ENCODE data around the gene C11orf86. TPM values are rescaled to one million over a fixed set of nuclear protein-coding genes. Genes with fewer than 3 reads are reported as not detected.

Gene C11orf86
- total and polyA plus RNA-seq, 2 experiments from 2014 or later, result 0.21 to 0.74 TPM

GRCh38 chr11:66938582-66939135 lies 36.4 kb upstream of the C11orf86 start:
- Mint-ChIP-seq H3K4me3 (no peak overlapping the region), H3K36me3 (ENCODE audit: low read depth) (peaks cover 4% of the 10 kb centered on the region; the same call in 1 of the 3 replicates), H3K4me1 (peaks cover 3% of the 10 kb centered on the region; the same call in 2 of the 3 replicates), H3K27ac (no peak overlapping the region), H3K9me3 (no peaks in the 10 kb centered on the region), H3K27me3 (ENCODE audit: insufficient read depth, low read depth, poor library complexity) (peaks cover 4% of the 10 kb centered on the region)
- H3K4me3 ChIP-seq, result no peak overlapping the region
- no peaks in the 10 kb centered on the region for H3K36me3 ChIP-seq (ENCODE audit: insufficient read depth)
- no peak for DNase-seq (ENCODE audit: low spot score)
- ATAC-seq, result no peak
- no peaks in the 10 kb centered on the region for H3K9me2 ChIP-seq (ENCODE audit: insufficient read depth)
- no peak overlapping the region for H3K27ac ChIP-seq (ENCODE audit: low read depth)
- no peaks in the 10 kb centered on the region for H4K20me1 ChIP-seq (replicated peaks; ENCODE audit: insufficient read depth)
- H3K4me1 ChIP-seq (ENCODE audit: insufficient read depth), result no peaks in the 10 kb centered on the region
- H2AFZ ChIP-seq, result no peak overlapping the region
- no peak overlapping the region for H3K4me2 ChIP-seq
- no peaks in the 10 kb centered on the region for H3F3A ChIP-seq (replicated peaks; ENCODE audit: low read depth)
- no peak for TF ChIP-seq CTCF (conservative IDR thresholded peaks at IDR 0.05; ENCODE audit: low read depth in 2 of 2)
- no peaks in the 10 kb centered on the region for H3K27me3 ChIP-seq (ENCODE audit: insufficient read depth)
- no peaks in the 10 kb centered on the region for H3K79me2 ChIP-seq (replicated peaks; ENCODE audit: insufficient read depth)

GRCh38 chr11:66950112-66950535 lies 25.0 kb upstream of the C11orf86 start:
- H3K4me3 Mint-ChIP-seq, result no peak overlapping the region
- Histone ChIP-seq H3K9me2 (ENCODE audit: insufficient read depth) (no peaks in the 10 kb centered on the region), H3K27ac (ENCODE audit: low read depth) (peak overlapping the region; percentile 30; the same call in 1 of the 2 replicates), H3K36me3 (ENCODE audit: insufficient read depth) (no peaks in the 10 kb centered on the region), H3F3A (replicated peaks; ENCODE audit: low read depth) (no peaks in the 10 kb centered on the region), H4K20me1 (replicated peaks; ENCODE audit: insufficient read depth) (no peaks in the 10 kb centered on the region), H3K4me3 (no peak overlapping the region), H3K79me2 (replicated peaks; ENCODE audit: insufficient read depth) (0 out of 2 replicates have a peak, but pooled peaks cover 1% of the 10 kb centered on the region), H3K4me2 (no peak overlapping the region), H2AFZ (no peak overlapping the region), H3K27me3 (ENCODE audit: insufficient read depth) (no peaks in the 10 kb centered on the region), H3K4me1 (ENCODE audit: insufficient read depth) (peaks cover 3% of the 10 kb centered on the region; the same call in 1 of the 2 replicates)
- 0 out of 2 replicates have a peak, but pooled peaks have one; percentile 10 for TF ChIP-seq CREB1 (CRISPR knock-in tag; IDR thresholded peaks at IDR 0.05; ENCODE audit: low read depth)
- TF ChIP-seq ZNF114 (CRISPR knock-in tag; IDR thresholded peaks at IDR 0.05), result no peak
- DNase-seq (ENCODE audit: low spot score) (peak; percentile 35), ATAC-seq (peak; percentile 39)
- peaks cover 4% of the 10 kb centered on the region for H3K27me3 Mint-ChIP-seq (ENCODE audit: insufficient read depth, low read depth, poor library complexity)
- H3K27ac Mint-ChIP-seq, result peak overlapping the region; percentile 87
- H3K4me1 Mint-ChIP-seq, result peaks cover 18% of the 10 kb centered on the region
- peaks cover 2% of the 10 kb centered on the region; the same call in 2 of the 3 replicates for H3K36me3 Mint-ChIP-seq (ENCODE audit: low read depth)
- H3K9me3 Mint-ChIP-seq, result no peaks in the 10 kb centered on the region

GRCh38 chr11:66951135-66951534 lies 24.0 kb upstream of the C11orf86 start:
- Mint-ChIP-seq H3K27me3 (ENCODE audit: insufficient read depth, low read depth, poor library complexity) (peaks cover 2% of the 10 kb centered on the region), H3K4me3 (no peak overlapping the region), H3K36me3 (ENCODE audit: low read depth) (peaks cover under 1% of the 10 kb centered on the region; the same call in 2 of the 3 replicates), H3K27ac (no peak overlapping the region; the same call in 1 of the 2 replicates), H3K9me3 (no peaks in the 10 kb centered on the region), H3K4me1 (peaks cover 21% of the 10 kb centered on the region)
- Histone ChIP-seq H3K4me3 (no peak overlapping the region), H3F3A (replicated peaks; ENCODE audit: low read depth) (no peaks in the 10 kb centered on the region), H4K20me1 (replicated peaks; ENCODE audit: insufficient read depth) (no peaks in the 10 kb centered on the region), H3K27ac (ENCODE audit: low read depth) (peak overlapping the region; percentile 45; the same call in 1 of the 2 replicates), H2AFZ (no peak overlapping the region), H3K9me2 (ENCODE audit: insufficient read depth) (no peaks in the 10 kb centered on the region), H3K4me1 (ENCODE audit: insufficient read depth) (peaks cover 3% of the 10 kb centered on the region; the same call in 1 of the 2 replicates), H3K27me3 (ENCODE audit: insufficient read depth) (no peaks in the 10 kb centered on the region), H3K79me2 (replicated peaks; ENCODE audit: insufficient read depth) (0 out of 2 replicates have a peak, but pooled peaks cover 4% of the 10 kb centered on the region), H3K36me3 (ENCODE audit: insufficient read depth) (no peaks in the 10 kb centered on the region), H3K4me2 (no peak overlapping the region)
- TF ChIP-seq JUNB (IDR thresholded peaks at IDR 0.05; ENCODE audit: unreplicated experiment), result no peak
- TF ChIP-seq CTCF (conservative IDR thresholded peaks at IDR 0.05; ENCODE audit: low read depth in 2 of 2), result peak; percentile 29 to 47; a peak in 3 of 4 replicates
- peak; percentile 82 for ATAC-seq
- DNase-seq (ENCODE audit: low spot score), result peak; percentile 69
